Parathyroid adenoma (tissue), 2 donors: ENCODE measurements around the gene MRPL47.
"Not testable (repeated sequence)": the region's sequence is repeated elsewhere in the genome, so short reads cannot be mapped to it uniquely, and the experiment has no call there.

Experiments used
- H2AFZ ChIP-seq: fragments of 300-600 bp; sonication (generic); one replicate; pipeline ENCODE4 v1.7.0; 2017; ENCODE audit warnings: antibody characterized with exemption, mild to moderate bottlenecking
- H3K27ac ChIP-seq: fragments of 300-600 bp; sonication (generic); one replicate; pipeline ENCODE4 v1.7.0; 2017
- H3K27me3 ChIP-seq: fragments of 300-600 bp; sonication (generic); one replicate; pipeline ENCODE4 v1.7.0; 2017; ENCODE audit warnings: low read length; ENCODE audit not compliant: control insufficient read depth, insufficient read depth
- H3K36me3 ChIP-seq: fragments of 300-600 bp; sonication (generic); one replicate; pipeline ENCODE4 v1.7.0; 2017; ENCODE audit warnings: low read length; ENCODE audit not compliant: control insufficient read depth, insufficient read depth
- H3K4me1 ChIP-seq: fragments of 300-600 bp; sonication (generic); one replicate; pipeline ENCODE4 v1.7.0; 2017; ENCODE audit warnings: control low read depth
- H3K4me2 ChIP-seq: fragments of 300-600 bp; sonication (generic); one replicate; pipeline ENCODE4 v1.7.0; 2017; ENCODE audit warnings: low read length
- H3K4me3 ChIP-seq: fragments of 300-600 bp; sonication (generic); one replicate; pipeline ENCODE4 v1.7.0; 2017; ENCODE audit warnings: low read depth, low read length
- H3K79me2 ChIP-seq: fragments of 300-600 bp; sonication (generic); one replicate; pipeline ENCODE4 v1.7.0; 2017; ENCODE audit warnings: control low read depth
- H3K9ac ChIP-seq: fragments of 300-600 bp; sonication (generic); one replicate; pipeline ENCODE4 v1.7.0; 2017; ENCODE audit warnings: mild to moderate bottlenecking
- H3K9me3 ChIP-seq: fragments of 300-600 bp; sonication (generic); one replicate; pipeline ENCODE4 v1.7.0; 2017; ENCODE audit warnings: low read length; ENCODE audit not compliant: control insufficient read depth
- CTCF ChIP-seq: fragments of 300-600 bp; sonication (generic); IDR thresholded peaks from one replicate; pipeline ENCODE4 v1.7.0; 2017; ENCODE audit warnings: antibody characterized with exemption, mild to moderate bottlenecking
- donor health status: primary hyperparathyroidism.

Gene MRPL47

DNA sequence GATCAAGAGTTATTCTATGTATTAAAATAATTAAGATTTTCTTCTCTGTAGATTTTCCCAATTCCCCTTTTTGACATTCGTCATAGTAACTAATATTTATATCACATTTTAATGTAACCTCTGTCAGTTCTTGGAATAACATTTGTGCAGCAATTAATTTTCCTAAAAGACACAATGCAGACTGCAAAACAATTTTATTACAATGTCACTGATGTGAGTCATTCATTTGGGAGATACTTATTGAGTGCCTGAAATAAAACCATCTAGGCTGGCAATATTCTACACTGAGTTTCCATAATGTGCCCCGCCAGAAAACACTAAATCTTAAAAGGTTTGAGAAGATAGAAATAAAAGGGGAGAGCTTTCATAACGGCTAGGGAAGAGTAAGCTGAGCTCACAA, 41.7 kb upstream of the MRPL47 start:
- Histone ChIP-seq H3K27me3 (no peaks in the 10 kb centered on the region), H3K4me3 (no peak overlapping the region), H3K9me3 (no peaks in the 10 kb centered on the region), H3K4me1 (no peaks in the 10 kb centered on the region), H3K36me3 (no peaks in the 10 kb centered on the region), H3K9ac (no peak overlapping the region), H2AFZ (no peak overlapping the region), H3K79me2 (no peaks in the 10 kb centered on the region), H3K4me2 (no peak overlapping the region), H3K27ac (no peak overlapping the region)
- TF ChIP-seq CTCF, result no peak

DNA sequence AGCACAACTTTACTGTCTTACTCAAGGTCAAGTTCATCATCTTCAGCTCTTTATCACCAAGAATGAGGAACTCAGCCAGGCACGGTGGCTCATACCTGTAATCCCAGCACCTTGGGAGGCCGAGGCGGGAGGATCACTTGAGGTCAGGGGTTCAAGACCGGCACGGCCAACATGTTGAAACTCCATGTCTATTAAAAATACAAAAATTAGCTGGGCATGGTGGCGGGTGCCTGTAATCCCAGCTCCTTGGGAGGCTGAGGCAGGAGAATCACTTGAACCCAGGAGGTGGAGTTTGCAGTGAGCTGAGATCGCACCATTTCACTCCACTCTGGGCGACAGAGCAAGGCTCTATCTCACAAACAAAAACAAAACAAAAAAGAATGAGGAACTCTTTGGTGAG, 39.4 kb upstream of the MRPL47 start:
- H3K27ac ChIP-seq, H3K9ac ChIP-seq, H3K4me1 ChIP-seq, H2AFZ ChIP-seq, H3K9me3 ChIP-seq, H3K79me2 ChIP-seq, H3K4me2 ChIP-seq, H3K36me3 ChIP-seq, H3K27me3 ChIP-seq, H3K4me3 ChIP-seq: not testable (repeated sequence)

DNA sequence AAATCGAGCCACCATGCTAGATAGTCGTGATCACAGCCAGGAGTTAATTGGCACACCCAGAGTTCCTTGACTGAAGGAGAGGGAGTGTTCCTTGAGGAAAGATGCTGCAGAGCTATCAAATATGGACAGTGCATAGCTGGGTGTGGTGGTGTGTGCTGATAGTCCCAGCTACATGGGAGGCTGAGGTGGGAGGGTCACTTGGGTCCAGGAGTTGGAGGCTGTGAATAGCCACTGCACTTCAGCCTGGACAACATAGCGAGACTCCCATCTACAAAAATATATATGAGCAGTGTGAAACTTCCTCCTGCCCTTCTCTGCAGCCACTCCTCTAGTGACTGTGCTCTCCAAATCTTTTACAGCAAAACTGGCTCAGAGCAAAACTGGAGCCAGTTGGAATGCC, 38.4 kb upstream of the MRPL47 start:
- H3K4me2 ChIP-seq, result no peak overlapping the region
- no peaks in the 10 kb centered on the region for H3K4me1 ChIP-seq
- no peak overlapping the region for H3K27ac ChIP-seq
- H3K27me3 ChIP-seq, result no peaks in the 10 kb centered on the region
- no peak overlapping the region for H3K4me3 ChIP-seq
- no peak overlapping the region for H3K9ac ChIP-seq
- no peaks in the 10 kb centered on the region for H3K79me2 ChIP-seq
- H2AFZ ChIP-seq, result no peak overlapping the region
- H3K9me3 ChIP-seq, result no peaks in the 10 kb centered on the region
- no peak for TF ChIP-seq CTCF
- H3K36me3 ChIP-seq, result no peaks in the 10 kb centered on the region

GRCh38 chr3:179640469-179640868, 36.0 kb upstream of the MRPL47 start:
- Histone ChIP-seq H3K9ac (no peak overlapping the region), H3K27me3 (no peaks in the 10 kb centered on the region), H3K4me2 (no peak overlapping the region), H3K27ac (no peak overlapping the region), H2AFZ (no peak overlapping the region), H3K4me3 (no peak overlapping the region), H3K79me2 (no peaks in the 10 kb centered on the region), H3K9me3 (no peaks in the 10 kb centered on the region), H3K36me3 (no peaks in the 10 kb centered on the region), H3K4me1 (no peaks in the 10 kb centered on the region)
- no peak for TF ChIP-seq CTCF

GRCh38 chr3:179630753-179631451, 26.5 kb upstream of the MRPL47 start:
- Histone ChIP-seq H3K9ac (no peak overlapping the region), H3K4me3 (no peak overlapping the region), H3K36me3 (no peaks in the 10 kb centered on the region), H2AFZ (no peak overlapping the region), H3K27me3 (no peaks in the 10 kb centered on the region), H3K4me2 (no peak overlapping the region), H3K9me3 (no peaks in the 10 kb centered on the region), H3K4me1 (no peaks in the 10 kb centered on the region), H3K79me2 (no peaks in the 10 kb centered on the region), H3K27ac (no peak overlapping the region)
- no peak for TF ChIP-seq CTCF
